ENCODE data around the gene SF3B2. TPM values are rescaled to one million over a fixed set of nuclear protein-coding genes. Genes with fewer than 3 reads are reported as not detected.

Gene SF3B2
- polyA plus RNA-seq, 1 of the 3 experiments (the other 2 are of a cell fraction), result 128 TPM

- TF ChIP-seq REST (IDR thresholded peaks at IDR 0.05; ENCODE audit: low read depth, low read length) (no peak), EP300 (IDR thresholded peaks at IDR 0.05; ENCODE audit: borderline replicate concordance in 1 of 2, low read depth in 1 of 2, low read length in 1 of 2) (peak in 1 of 2 experiments; percentile 13; a peak in 1 of 4 replicates), GATA2 (CRISPR knock-in tag; IDR thresholded peaks at IDR 0.05) (no peak), FOSL2 (IDR thresholded peaks at IDR 0.05; ENCODE audit: borderline replicate concordance, low read depth) (no peak), SIN3A (IDR thresholded peaks at IDR 0.05; ENCODE audit: borderline replicate concordance, low read depth, low read length) (peak; percentile 43; the same call in 1 of the 2 replicates), RAD21 (IDR thresholded peaks at IDR 0.05; ENCODE audit: low read length) (no peak), IRF3 (IDR thresholded peaks at IDR 0.05; ENCODE audit: low read depth, low read length) (no peak)
These were observed 17.8 kb downstream of the SF3B2 start, which contains the start of gene PACS1 (continued) for GRCh38 chr11:66069715-66070603.

GRCh38 chr11:66070604-66071380 is 18.6 kb downstream of the SF3B2 start:
- H2AFZ ChIP-seq (ENCODE audit: low read depth), result peak overlapping the region; percentile 48; the same call in 1 of the 2 replicates
- 2% methylated on average over 14 of the region's 60 CpGs for WGBS (ENCODE audit: low lambda C conversion rate)
- ChIA-PET CTCF (interaction anchor here (0.9 to 8.2 kb wide), 11 partner anchors 10 to 208 kb away, joined by 3 to 101 read pairs (median 6); partner anchors contain the start of gene SF3B2), POLR2A (interaction anchor here (2.3 kb wide), 1 partner anchor 13 kb away, joined by 6 read pairs; no protein-coding TSS in a partner anchor)
- H4K20me1 ChIP-seq (ENCODE audit: insufficient read depth), result peaks cover 25% of the 10 kb centered on the region
- TF ChIP-seq USF1 (IDR thresholded peaks at IDR 0.05; ENCODE audit: borderline replicate concordance, low read depth), result no peak
- 0 out of 2 replicates have a peak, but pooled peaks have one; percentile 1 for TF ChIP-seq RAD21 (IDR thresholded peaks at IDR 0.05; ENCODE audit: low read length)
- TF ChIP-seq MAX (IDR thresholded peaks at IDR 0.05; ENCODE audit: low read depth), result no peak
- TF ChIP-seq RXRA (IDR thresholded peaks at IDR 0.05; ENCODE audit: borderline replicate concordance, low read depth), result no peak
- peak overlapping the region; percentile 93 for H3K4me2 ChIP-seq
- H3K4me1 ChIP-seq (ENCODE audit: control insufficient read depth in 1 of 2, insufficient read depth in 2 of 2, low read depth in 1 of 2, low read length in 1 of 2), result peaks cover 20 to 30% of the 10 kb centered on the region in 2 experiments; a peak in 3 of 4 replicates
- peak; percentile 74 for DNase-seq
- no peaks in the 10 kb centered on the region for H3K9me3 ChIP-seq
- peak overlapping the region; percentile 64 to 94 for H3K27ac ChIP-seq (ENCODE audit: low read depth in 2 of 2, low read length in 1 of 2)
- peak overlapping the region; percentile 82 for H3K9ac ChIP-seq
- H3F3A ChIP-seq (replicated peaks; ENCODE audit: insufficient read depth), result peaks cover 47% of the 10 kb centered on the region
- H3K9me2 ChIP-seq, result no peaks in the 10 kb centered on the region
- H3K36me3 ChIP-seq (replicated peaks in 1 of 2; ENCODE audit: control insufficient read depth in 1 of 2, insufficient read depth in 2 of 2, low read length in 1 of 2), result peaks cover 48 to 49% of the 10 kb centered on the region in 2 experiments
- no peaks in the 10 kb centered on the region for H3K27me3 ChIP-seq (ENCODE audit: insufficient read depth)
- peaks cover 65% of the 10 kb centered on the region for H3K79me2 ChIP-seq (ENCODE audit: insufficient read depth)
- H3K4me3 ChIP-seq (ENCODE audit: low read depth in 2 of 2, low read length in 1 of 2), result peak overlapping the region; percentile 83 to 85

All from SK-N-SH (cell line).